Thyroid gland (tissue), 4 donors: ENCODE data around the gene FNBP1.

Experiments used
- CTCF ChIP-seq, 6 experiments: fragments of 200-600 bp in 3 of 6; fragments of 450-650 bp in 3 of 6; sonication (generic) in 3 of 6; IDR thresholded peaks; one replicate each; pipeline ENCODE4 v1.5.1; 2016 to 2019; ENCODE audit warnings: antibody characterized with exemption in 6 of 6, mild to moderate bottlenecking in 2 of 6, inconsistent platforms in 1 of 6, moderate library complexity in 1 of 6
- POLR2A ChIP-seq, 2 donors: fragments of 450-650 bp; IDR thresholded peaks; one replicate each; pipeline ENCODE4 v1.6.1; 2017; ENCODE audit warnings: antibody characterized with exemption in 2 of 2, mild to moderate bottlenecking in 2 of 2, moderate library complexity in 1 of 2

- TF ChIP-seq CTCF (IDR thresholded peaks at IDR 0.05) (no peak), POLR2A (IDR thresholded peaks at IDR 0.05) (no peak)
Measured at GRCh38 chr9:129919277-129919676, 123.7 kb downstream of the FNBP1 start.
